COLO829 (cell line): ENCODE data around the gene SLC44A4.

Experiments used
- DNase-seq: peaks from one replicate; pipeline ENCODE4 v3.0.0; 2012; ENCODE audit warnings: low spot score

SLC44A4 gene

GRCh38 chr6:31901415-31901952 is 22.7 kb upstream of the SLC44A4 start:
- DNase-seq, result peak; percentile 25

- no peak for DNase-seq
Observed at GRCh38 chr6:31900917-31901414, 22.2 kb upstream of the SLC44A4 start.

- no peak for DNase-seq
Observed at GRCh38 chr6:31899882-31900722, 21.3 kb upstream of the SLC44A4 start.

- no peak for DNase-seq
Observed at GRCh38 chr6:31899215-31899614, 20.4 kb upstream of the SLC44A4 start.

GRCh38 chr6:31898383-31899011 is 19.7 kb upstream of the SLC44A4 start:
- peak; percentile 48 for DNase-seq

GRCh38 chr6:31897612-31898382 is 19.0 kb upstream of the SLC44A4 start, which contains the start of gene EHMT2:
EHMT2 (minus strand) TSS chr6:31897698; CDS start chr6:31897677, 21 bp downstream.
- DNase-seq, result peak; percentile 75

GRCh38 chr6:31896856-31897611 is 18.2 kb upstream of the SLC44A4 start:
- no peak for DNase-seq

GRCh38 chr6:31896493-31896855 is 17.7 kb upstream of the SLC44A4 start:
- DNase-seq, result no peak

GRCh38 chr6:31892821-31893220 is 14.0 kb upstream of the SLC44A4 start:
- DNase-seq, result no peak

- DNase-seq, result no peak
Observed at GRCh38 chr6:31889331-31889972, 10.7 kb upstream of the SLC44A4 start.

GRCh38 chr6:31888276-31889258 is 9.8 kb upstream of the SLC44A4 start:
- no peak for DNase-seq

GRCh38 chr6:31887173-31888007 is 8.6 kb upstream of the SLC44A4 start:
- no peak for DNase-seq

- no peak for DNase-seq
Observed at GRCh38 chr6:31886541-31886991, 7.8 kb upstream of the SLC44A4 start.

GRCh38 chr6:31884528-31885035 is 5.8 kb upstream of the SLC44A4 start:
- no peak for DNase-seq

GRCh38 chr6:31883676-31884075 is 4.9 kb upstream of the SLC44A4 start:
- DNase-seq, result no peak

GRCh38 chr6:31882344-31882743 is 3.5 kb upstream of the SLC44A4 start:
- no peak for DNase-seq

GRCh38 chr6:31881136-31881859 is 2.5 kb upstream of the SLC44A4 start:
- DNase-seq, result no peak

GRCh38 chr6:31880616-31881015 is 1.8 kb upstream of the SLC44A4 start:
- no peak for DNase-seq
